Mammary epithelial cell (primary cell): ENCODE measurements around the gene DDX11.
"Not testable (repeated sequence)": the region's sequence is repeated elsewhere in the genome, so short reads cannot be mapped to it uniquely, and the experiment has no call there.

Source experiments
- EZH2 ChIP-seq: IDR thresholded peaks from 2 replicates; pipeline ENCODE4 v1.6.1; 2012; ENCODE audit warnings: low read length, inconsistent platforms, borderline replicate concordance
- TF ChIP-seq, protein P1 (sequence below), 2 donors: IDR thresholded peaks in 1 of 2; conservative IDR thresholded peaks in 1 of 2; 2 replicates each; pipeline ENCODE4 v1.5.1; 2011 to 2012; ENCODE audit warnings: inconsistent platforms in 2 of 2, low read length in 2 of 2, mild to moderate bottlenecking in 2 of 2, control low read depth in 1 of 2, low read depth in 1 of 2; ENCODE audit not compliant: insufficient read depth in 1 of 2; ENCODE audit errors: extremely low read depth in 1 of 2

DNA sequence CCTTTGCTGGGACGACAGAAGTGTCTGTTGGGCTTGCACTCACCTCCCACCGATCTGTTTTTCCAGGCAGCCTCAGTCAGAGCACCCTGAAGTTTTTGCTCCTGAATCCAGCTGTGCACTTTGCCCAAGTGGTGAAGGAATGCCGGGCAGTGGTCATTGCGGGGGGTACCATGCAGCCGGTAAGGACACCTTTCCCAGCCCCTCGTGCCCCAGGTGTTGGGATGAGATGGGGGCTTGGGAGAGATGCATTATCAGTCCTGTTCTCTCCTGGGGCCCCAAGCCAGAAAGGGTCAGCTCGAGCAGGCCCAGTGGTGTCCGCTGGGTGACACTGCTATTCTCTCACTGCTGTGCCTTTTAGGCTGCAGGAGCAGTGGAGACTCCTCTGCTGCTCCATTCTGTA, 24.2 kb downstream of the DDX11 start:
- TF ChIP-seq, protein P1, sequence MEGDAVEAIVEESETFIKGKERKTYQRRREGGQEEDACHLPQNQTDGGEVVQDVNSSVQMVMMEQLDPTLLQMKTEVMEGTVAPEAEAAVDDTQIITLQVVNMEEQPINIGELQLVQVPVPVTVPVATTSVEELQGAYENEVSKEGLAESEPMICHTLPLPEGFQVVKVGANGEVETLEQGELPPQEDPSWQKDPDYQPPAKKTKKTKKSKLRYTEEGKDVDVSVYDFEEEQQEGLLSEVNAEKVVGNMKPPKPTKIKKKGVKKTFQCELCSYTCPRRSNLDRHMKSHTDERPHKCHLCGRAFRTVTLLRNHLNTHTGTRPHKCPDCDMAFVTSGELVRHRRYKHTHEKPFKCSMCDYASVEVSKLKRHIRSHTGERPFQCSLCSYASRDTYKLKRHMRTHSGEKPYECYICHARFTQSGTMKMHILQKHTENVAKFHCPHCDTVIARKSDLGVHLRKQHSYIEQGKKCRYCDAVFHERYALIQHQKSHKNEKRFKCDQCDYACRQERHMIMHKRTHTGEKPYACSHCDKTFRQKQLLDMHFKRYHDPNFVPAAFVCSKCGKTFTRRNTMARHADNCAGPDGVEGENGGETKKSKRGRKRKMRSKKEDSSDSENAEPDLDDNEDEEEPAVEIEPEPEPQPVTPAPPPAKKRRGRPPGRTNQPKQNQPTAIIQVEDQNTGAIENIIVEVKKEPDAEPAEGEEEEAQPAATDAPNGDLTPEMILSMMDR (conservative IDR thresholded peaks at IDR 0.05 in 1 of 2, IDR thresholded peaks at IDR 0.05 in 1 of 2; ENCODE audit: extremely low read depth in 1 of 2, insufficient read depth in 1 of 2, low read depth in 1 of 2, low read length in 2 of 2), result not testable (repeated sequence)
- not testable (repeated sequence) for TF ChIP-seq EZH2
